Measurements from ENCODE around the gene ZNF524.

DNA sequence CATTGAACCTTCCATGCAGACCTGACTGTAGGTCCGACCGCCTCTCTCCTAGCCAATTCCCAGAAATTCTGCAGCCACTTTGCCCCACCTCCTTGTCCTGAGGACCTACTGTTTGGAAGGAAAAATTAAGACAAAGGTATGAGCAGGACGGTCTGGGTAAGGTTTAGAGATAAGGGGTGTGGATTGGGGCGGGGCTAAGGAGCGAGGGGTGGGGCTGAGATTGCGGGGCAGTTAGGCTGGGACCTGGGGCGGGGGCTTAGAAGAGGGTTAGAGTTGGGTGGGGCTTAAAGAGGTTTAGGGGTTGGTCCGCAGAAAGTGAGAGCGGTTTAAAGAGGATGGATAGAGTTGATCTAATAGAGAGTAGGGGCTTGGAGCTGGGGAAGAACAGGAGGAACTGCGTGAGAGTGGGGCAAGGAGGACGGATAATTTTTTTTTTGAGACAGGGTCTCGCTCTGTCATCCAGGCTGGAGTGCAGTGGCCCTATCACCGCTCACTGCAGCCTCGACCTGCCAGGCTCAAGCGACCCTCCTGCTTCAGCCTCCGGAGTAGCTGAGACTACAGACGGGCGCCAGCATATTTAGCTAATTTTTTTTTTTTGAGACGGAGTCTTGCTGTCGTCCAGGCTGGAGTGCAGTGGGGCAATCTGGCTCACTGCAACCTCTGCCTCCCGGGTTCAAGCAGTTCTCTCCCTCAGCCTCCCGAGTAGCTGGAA, 3.6 kb downstream of the ZNF524 start:
- no peak for TF ChIP-seq POLR2AphosphoS5 (IDR thresholded peaks at IDR 0.05; ENCODE audit: low read depth, low read length)
- no peak for TF ChIP-seq POLR2A (IDR thresholded peaks at IDR 0.05; ENCODE audit: low read depth, low read length)

Measured in GM12892 (cell line).